DND-41 (cell line): ENCODE results near the gene SPOPL.

Experiments used
- ATAC-seq: fragments of 200-7000 bp; cut with Tn5 transposase; 3 replicates; pipeline ENCODE4 v1.9.1; 2021; ENCODE audit warnings: low read depth; ENCODE audit not compliant: insufficient read depth
- DNase-seq: peaks from one replicate; pipeline ENCODE4 v3.0.0-alpha.2; 2020
- H2AFZ ChIP-seq: 2 replicates; pipeline ENCODE4 v1.6.0; 2012; ENCODE audit warnings: low read depth, low read length
- H3K27ac ChIP-seq: 2 replicates; pipeline ENCODE4 v1.5.1; 2012; ENCODE audit warnings: low read length, inconsistent platforms
- H3K27me3 ChIP-seq: fragments of 200-600 bp; sonication (generic); 2 replicates; pipeline ENCODE4 v1.6.0; 2012; ENCODE audit warnings: low read length, mild to moderate bottlenecking, inconsistent platforms; ENCODE audit not compliant: insufficient read depth, poor library complexity
- H3K36me3 ChIP-seq: 2 replicates; pipeline ENCODE4 v1.5.1; 2012; ENCODE audit warnings: low read length, inconsistent platforms; ENCODE audit not compliant: insufficient read depth
- H3K4me1 ChIP-seq: 2 replicates; pipeline ENCODE4 v1.5.1; 2012; ENCODE audit warnings: mild to moderate bottlenecking, low read length; ENCODE audit not compliant: insufficient read depth
- H3K4me2 ChIP-seq: 2 replicates; pipeline ENCODE4 v1.6.0; 2012; ENCODE audit warnings: mild to moderate bottlenecking, moderate library complexity, low read length, inconsistent platforms; ENCODE audit not compliant: insufficient read depth
- H3K4me3 ChIP-seq, 2 experiments: fragments of 200-600 bp in 1 of 2; shearing (Covaris generic) in 1 of 2; 2 replicates each; pipeline ENCODE4 v1.5.1; 2012 to 2016; ENCODE audit warnings: inconsistent platforms in 2 of 2, low read length in 2 of 2, mild to moderate bottlenecking in 2 of 2, low read depth in 1 of 2, moderate library complexity in 1 of 2
- H3K79me2 ChIP-seq: 2 replicates; pipeline ENCODE4 v1.6.0; 2012; ENCODE audit warnings: low read length, inconsistent platforms; ENCODE audit not compliant: insufficient read depth
- H3K9ac ChIP-seq: 2 replicates; pipeline ENCODE4 v1.6.0; 2012; ENCODE audit warnings: low read depth, mild to moderate bottlenecking, inconsistent platforms, low read length, moderate library complexity
- H3K9me3 ChIP-seq: 2 replicates; pipeline ENCODE4 v1.5.1; 2012; ENCODE audit warnings: low read length, moderate library complexity, mild to moderate bottlenecking, inconsistent platforms; ENCODE audit not compliant: insufficient read depth, severe bottlenecking
- H4K20me1 ChIP-seq: 2 replicates; pipeline ENCODE4 v1.6.0; 2012; ENCODE audit warnings: low read length; ENCODE audit not compliant: insufficient read depth
- CTCF ChIP-seq: IDR thresholded peaks from 2 replicates; pipeline ENCODE4 v1.5.1; 2012; ENCODE audit warnings: borderline replicate concordance, low read length, moderate library complexity, mild to moderate bottlenecking; ENCODE audit not compliant: poor library complexity, severe bottlenecking; ENCODE audit errors: extremely low read depth
- EZH2 ChIP-seq: IDR thresholded peaks from 3 replicates; pipeline ENCODE4 v1.6.1; 2012; ENCODE audit warnings: borderline replicate concordance, low read depth, mild to moderate bottlenecking, moderate library complexity, low read length, inconsistent platforms; ENCODE audit not compliant: severe bottlenecking

Gene SPOPL

DNA sequence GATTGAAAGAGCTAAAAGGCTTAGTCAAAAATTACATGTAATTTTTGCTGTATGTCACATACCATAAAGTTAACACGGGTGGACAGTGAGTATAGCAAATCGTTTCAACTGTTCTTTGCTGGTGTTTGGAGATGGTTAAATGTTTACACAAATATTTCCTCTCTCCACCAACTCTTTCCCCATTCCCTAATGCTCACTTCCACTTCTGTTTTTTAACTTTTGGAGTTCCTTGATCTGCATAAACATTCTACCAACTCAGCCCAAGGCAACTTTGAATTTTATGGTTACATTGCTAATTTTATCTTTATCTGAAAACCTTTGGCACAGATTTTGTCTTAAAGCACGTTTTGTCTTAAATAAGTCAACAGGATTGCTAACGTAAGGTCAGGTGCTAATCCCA is 1.9 kb upstream of the SPOPL start:
- Histone ChIP-seq H3K4me2 (no peak overlapping the region), H3K9me3 (peaks cover 4% of the 10 kb centered on the region), H4K20me1 (no peaks in the 10 kb centered on the region), H2AFZ (no peak overlapping the region), H3K4me3 (no peak overlapping the region), H3K27ac (no peak overlapping the region), H3K27me3 (no peaks in the 10 kb centered on the region), H3K79me2 (no peaks in the 10 kb centered on the region), H3K36me3 (no peaks in the 10 kb centered on the region), H3K4me1 (no peaks in the 10 kb centered on the region), H3K9ac (no peak overlapping the region)
- DNase-seq, result no peak
- no peak for ATAC-seq
- TF ChIP-seq CTCF (no peak), EZH2 (no peak)

DNA sequence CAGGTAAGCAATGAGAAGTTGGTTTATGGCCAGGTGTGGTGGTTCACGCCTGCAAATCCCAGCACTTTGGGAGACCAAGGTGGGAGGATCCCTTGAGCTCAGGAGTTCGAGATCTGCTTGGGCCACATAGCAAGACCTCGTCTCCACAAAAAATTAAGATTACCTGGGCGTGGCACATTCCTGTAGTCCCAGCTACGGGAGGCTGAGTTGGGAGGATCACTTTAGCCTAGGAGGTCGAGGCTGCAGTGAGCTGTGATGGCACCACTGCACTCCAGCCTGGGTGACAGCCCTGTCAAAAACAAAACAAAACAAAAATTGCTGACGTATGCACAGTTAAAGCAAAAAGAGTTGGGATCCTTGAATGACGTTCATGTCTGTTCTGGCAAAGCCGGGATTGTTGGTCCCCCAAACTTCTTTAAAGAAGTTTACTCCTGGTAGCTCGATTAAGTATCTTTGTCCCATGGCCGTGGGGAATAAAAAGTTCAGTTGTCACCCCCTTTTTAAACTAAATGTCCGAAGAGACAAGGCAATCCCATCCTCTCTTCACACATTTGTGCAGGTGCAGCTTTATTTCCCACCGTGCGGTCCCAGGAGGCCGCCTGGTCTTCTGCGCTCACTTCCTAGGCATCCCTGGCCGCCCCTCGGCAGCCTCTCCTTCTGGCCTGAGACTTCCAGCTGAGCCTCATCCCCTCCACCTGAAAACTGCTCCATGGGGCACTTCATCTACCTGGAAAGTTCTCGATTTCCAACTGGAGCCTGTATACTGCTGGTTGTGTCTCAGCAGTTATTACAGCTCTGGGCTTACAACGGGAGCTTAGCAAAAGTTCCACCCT is 762 bp upstream of the SPOPL start:
- Histone ChIP-seq H3K4me3 (no peak overlapping the region), H2AFZ (no peak overlapping the region), H3K36me3 (no peaks in the 10 kb centered on the region), H3K27ac (no peak overlapping the region), H3K9me3 (peaks cover 4% of the 10 kb centered on the region), H3K9ac (no peak overlapping the region), H3K4me1 (no peaks in the 10 kb centered on the region), H4K20me1 (no peaks in the 10 kb centered on the region), H3K79me2 (no peaks in the 10 kb centered on the region), H3K27me3 (no peaks in the 10 kb centered on the region), H3K4me2 (no peak overlapping the region)
- no peak for DNase-seq
- no peak for ATAC-seq
- TF ChIP-seq EZH2 (no peak), CTCF (no peak)

GRCh38 chr2:138502255-138503086 is 901 bp downstream of the SPOPL start:
- Histone ChIP-seq H3K27ac (no peak overlapping the region), H3K36me3 (no peaks in the 10 kb centered on the region), H3K4me3 (no peak overlapping the region), H3K27me3 (no peaks in the 10 kb centered on the region), H2AFZ (no peak overlapping the region), H4K20me1 (no peaks in the 10 kb centered on the region), H3K4me1 (no peaks in the 10 kb centered on the region), H3K79me2 (no peaks in the 10 kb centered on the region), H3K4me2 (no peak overlapping the region), H3K9ac (no peak overlapping the region), H3K9me3 (peaks cover 4% of the 10 kb centered on the region)
- TF ChIP-seq EZH2, result no peak
- no peak for TF ChIP-seq CTCF
- ATAC-seq (no peak), DNase-seq (no peak)
